HepG2 (cell line): ENCODE measurements around the gene SREBF1. TPM values are rescaled to one million over a fixed set of nuclear protein-coding genes. Genes with fewer than 3 reads are reported as not detected.

Experiments
- AHDC1 ChIP-seq: sonication (generic); formaldehyde crosslinking; IDR thresholded peaks from 2 replicates; pipeline ENCODE4 v1.5.1; 2020; ENCODE audit warnings: mild to moderate bottlenecking, missing genetic modification reagents, borderline replicate concordance
- CENPBD1 ChIP-seq: sonication (generic); formaldehyde crosslinking; IDR thresholded peaks from 2 replicates; pipeline ENCODE4 v1.8.0; 2022; ENCODE audit warnings: missing genetic modification reagents, low read depth, mild to moderate bottlenecking, borderline replicate concordance
- GTF2F1 ChIP-seq: fragments of 150-350 bp; IDR thresholded peaks from 2 replicates; pipeline ENCODE4 v1.6.1; 2014; ENCODE audit warnings: low read length
- IKZF5 ChIP-seq: IDR thresholded peaks from 2 replicates; pipeline ENCODE4 v1.6.1; 2018; ENCODE audit warnings: missing genetic modification reagents, mild to moderate bottlenecking, missing compliant biosample characterization
- NCOR1 ChIP-seq: fragments of 200-600 bp; sonication (generic); IDR thresholded peaks from 2 replicates; pipeline ENCODE4 v1.7.0; 2017; ENCODE audit warnings: antibody characterized with exemption, low read length, borderline replicate concordance
- NFKB2 ChIP-seq: sonication (generic); formaldehyde crosslinking; IDR thresholded peaks from 2 replicates; pipeline ENCODE4 v1.4.0; 2020; ENCODE audit warnings: missing genetic modification reagents, borderline replicate concordance
- RNF219 ChIP-seq: sonication (generic); formaldehyde crosslinking; IDR thresholded peaks from 2 replicates; pipeline ENCODE4 v1.5.0; 2020; ENCODE audit warnings: mild to moderate bottlenecking, missing genetic modification reagents
- ZBTB46 ChIP-seq: sonication (generic); formaldehyde crosslinking; IDR thresholded peaks from 2 replicates; pipeline ENCODE4 v1.4.0; 2020; ENCODE audit warnings: mild to moderate bottlenecking, missing genetic modification reagents, borderline replicate concordance
- ZC3H13 ChIP-seq: sonication (generic); formaldehyde crosslinking; IDR thresholded peaks from 2 replicates; pipeline ENCODE4 v1.8.1; 2023; ENCODE audit warnings: mild to moderate bottlenecking, missing genetic modification reagents, moderate library complexity
- ZNF609 ChIP-seq: sonication (generic); formaldehyde crosslinking; IDR thresholded peaks from 2 replicates; pipeline ENCODE4 v1.4.0; 2020; ENCODE audit warnings: mild to moderate bottlenecking, missing genetic modification reagents, borderline replicate concordance
- ZNF766 ChIP-seq: sonication (generic); formaldehyde crosslinking; IDR thresholded peaks from 2 replicates; pipeline ENCODE4 v1.5.0; 2020; ENCODE audit warnings: missing genetic modification reagents, borderline replicate concordance
- polyA plus RNA-seq, 8 experiments: library from polyadenylated mRNA; depleted of rRNA in 3 of 8; stranded (reverse) in 7 of 8; unstranded in 1 of 8; fragments of >200 nt; fragmentation: Illumina TruSeq in 4 of 8; extraction: Trizol in 4 of 8; gene quantifications; 2 replicates each; pipeline versions ENCODE4 v1.2.1 to v1.2.3, GENCODE V29; 2011 to 2016; ENCODE audit warnings: low read depth in 4 of 8, missing spikeins in 1 of 8, mixed read lengths in 1 of 8; ENCODE audit not compliant: insufficient read depth in 1 of 8
- total RNA-seq, 5 experiments: library from RNA; depleted of rRNA; stranded (reverse); fragments of >200 nt; fragmentation: Illumina TruSeq; extraction: Trizol; gene quantifications; 2 replicates each; pipeline ENCODE4 v1.2.3, GENCODE V29; 2016; ENCODE audit warnings: low read depth in 1 of 5

SREBF1 gene
- total and polyA plus RNA-seq, 2 of the 13 experiments (the other 11 are each of a cell fraction or from before 2014, with no cell fraction given): 34.3 to 38.0 TPM

- TF ChIP-seq ZNF609 (CRISPR knock-in tag) (peak; percentile 66), ZBTB46 (CRISPR knock-in tag) (no peak), ZNF766 (CRISPR knock-in tag) (peak; percentile 83; the same call in 1 of the 2 replicates), NCOR1 (peak; percentile 38; the same call in 1 of the 2 replicates), NFKB2 (CRISPR knock-in tag) (peak; percentile 91), ZC3H13 (peak; percentile 78), AHDC1 (CRISPR knock-in tag) (no peak), IKZF5 (peak; percentile 82; the same call in 1 of the 2 replicates), CENPBD1 (CRISPR knock-in tag) (no peak), GTF2F1 (peak; percentile 62; the same call in 1 of the 2 replicates), RNF219 (peak; percentile 54; the same call in 1 of the 2 replicates)
Observed at GRCh38 chr17:17836250-17836817, 452 bp downstream of the SREBF1 start (continued).
